Activated CD4-positive, alpha-beta T cell treated with anti-CD3 and anti-CD28 coated beads, Interleukin-2, amount 50 U/mL, for 4 hours (primary cell): Measurements from ENCODE around the gene AKR1E2.
"Not testable (repeated sequence)": the region's sequence is repeated elsewhere in the genome, so short reads cannot be mapped to it uniquely, and the experiment has no call there.

ENCODE experiments used
- DNase-seq, 2 experiments: peaks; one replicate each; pipeline ENCODE4 v3.0.0-alpha.2; 2020

AKR1E2 gene

DNA sequence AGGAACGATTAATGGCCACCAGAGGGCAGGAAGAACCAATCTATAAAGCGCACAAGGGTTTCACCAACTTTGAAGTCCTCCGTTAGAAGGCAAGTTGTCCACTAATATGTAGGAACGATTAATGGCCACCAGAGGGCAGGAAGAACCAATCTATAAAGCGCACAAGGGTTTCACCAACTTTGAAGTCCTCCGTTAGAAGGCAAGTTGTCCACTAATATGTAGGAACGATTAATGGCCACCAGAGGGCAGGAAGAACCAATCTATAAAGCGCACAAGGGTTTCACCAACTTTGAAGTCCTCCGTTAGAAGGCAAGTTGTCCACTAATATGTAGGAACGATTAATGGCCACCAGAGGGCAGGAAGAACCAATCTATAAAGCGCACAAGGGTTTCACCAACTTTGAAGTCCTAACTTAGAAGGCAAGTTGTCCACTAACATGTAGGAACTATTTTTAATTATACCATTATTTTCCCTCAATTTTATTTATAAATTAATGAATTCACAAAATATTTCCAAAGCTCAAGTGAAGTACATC lies 10.3 kb upstream of the AKR1E2 start:
- DNase-seq: not testable (repeated sequence)

DNA sequence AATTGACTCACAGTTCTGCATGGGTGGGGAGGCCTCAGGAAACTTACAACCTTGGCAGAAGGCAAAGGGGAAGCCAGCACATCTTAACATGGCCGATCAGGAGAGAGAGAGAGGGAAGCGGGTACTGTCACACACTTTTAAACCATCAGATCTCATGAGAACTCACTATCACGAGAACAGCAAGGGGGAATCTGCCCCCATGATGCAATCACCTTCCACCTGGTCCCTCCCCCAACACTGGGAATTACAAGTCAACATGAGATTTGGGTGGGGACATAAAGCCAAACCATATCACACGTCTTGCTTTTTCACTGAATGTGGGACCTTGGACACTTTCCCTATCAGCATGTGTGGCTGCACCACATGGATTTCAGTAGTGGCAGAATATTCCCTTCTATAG lies 9.0 kb upstream of the AKR1E2 start:
- no peak for DNase-seq

- DNase-seq: no peak
Measured at GRCh38 chr10:4819067-4819466, 6.9 kb upstream of the AKR1E2 start.

DNA sequence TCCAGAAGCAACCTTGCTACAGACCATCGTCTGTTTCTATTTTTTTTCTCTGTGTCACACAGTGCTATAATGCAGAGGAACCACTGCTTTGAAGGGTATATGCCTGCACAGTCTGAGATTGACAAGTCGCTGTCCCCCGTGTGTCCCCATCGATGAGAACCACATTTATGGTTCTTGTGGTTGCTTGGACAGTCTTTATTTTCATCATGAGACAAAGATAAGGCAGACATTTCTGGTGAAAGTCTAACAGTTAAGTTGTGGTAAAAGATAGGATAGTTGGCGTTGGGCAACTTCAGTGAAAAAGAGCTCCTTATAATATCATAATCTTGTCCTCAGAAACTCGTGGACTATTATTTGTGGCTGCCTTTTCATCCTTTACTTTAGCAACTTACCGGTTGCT lies 6.3 kb upstream of the AKR1E2 start:
- no peak for DNase-seq

- DNase-seq: no peak
Measured at GRCh38 chr10:4820804-4821401, 5.1 kb upstream of the AKR1E2 start.

DNA sequence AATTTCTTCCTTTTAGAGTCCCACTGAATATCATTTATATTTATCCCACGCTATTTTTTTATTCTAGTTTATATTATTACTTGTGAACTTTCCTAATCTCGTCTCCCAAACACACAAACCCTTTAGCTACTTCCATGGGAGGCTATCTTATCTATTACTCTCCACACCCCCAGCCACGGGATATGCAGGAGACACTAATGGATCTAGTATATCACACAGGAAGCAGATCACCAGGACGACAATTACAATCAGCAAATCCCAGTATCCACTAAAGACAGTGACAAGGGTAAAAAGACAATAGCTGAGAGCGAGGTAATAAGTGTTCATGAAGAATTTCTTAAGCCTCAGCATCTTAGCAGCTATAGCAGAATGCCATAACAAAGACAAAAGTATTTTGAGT lies 3.8 kb upstream of the AKR1E2 start:
- no peak for DNase-seq

- no peak for DNase-seq
Measured at GRCh38 chr10:4824791-4825310, 1.2 kb upstream of the AKR1E2 start.

DNA sequence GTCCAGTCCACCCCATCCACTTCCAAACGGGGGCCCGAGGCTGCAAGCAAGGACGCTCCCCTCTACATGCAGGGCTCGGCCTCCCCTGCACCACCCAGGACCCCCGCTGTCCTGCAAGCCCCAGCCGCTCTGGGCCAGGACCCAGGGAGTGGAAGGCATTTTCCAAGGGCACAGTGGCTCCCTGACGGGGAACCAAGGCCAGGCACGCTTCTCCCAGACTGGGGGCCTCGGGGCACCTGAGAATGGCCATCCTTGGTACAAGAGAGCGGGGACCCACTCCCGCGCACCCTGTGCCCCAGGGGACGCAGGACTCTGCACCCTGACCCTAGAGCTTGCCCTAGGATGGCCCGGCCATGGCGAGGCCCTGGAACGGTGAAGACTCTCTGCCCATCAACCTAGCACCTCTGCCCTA lies 545 bp upstream of the AKR1E2 start:
- no peak for DNase-seq

- DNase-seq: no peak
Measured at GRCh38 chr10:4826792-4827324, 851 bp downstream of the AKR1E2 start.

DNA sequence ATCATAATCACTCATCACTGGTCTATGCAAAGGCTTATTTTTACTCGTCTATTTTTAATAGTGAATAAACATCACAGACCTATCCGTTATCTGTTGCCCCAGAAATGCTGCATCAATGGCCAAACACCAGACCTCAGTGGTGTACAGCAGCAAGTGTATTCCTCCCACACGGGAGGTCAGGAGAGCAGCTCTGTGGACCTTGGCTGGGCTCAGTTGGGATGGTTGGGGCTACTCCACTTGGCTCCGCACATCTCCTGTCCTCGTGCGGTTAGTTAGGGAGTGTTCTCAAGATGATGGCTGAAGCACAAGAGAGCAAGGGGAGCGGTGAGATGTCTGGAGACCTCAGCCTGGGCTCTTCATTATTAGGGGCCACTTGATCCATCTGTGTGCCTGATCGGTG lies 2.0 kb downstream of the AKR1E2 start:
- DNase-seq: no peak

DNA sequence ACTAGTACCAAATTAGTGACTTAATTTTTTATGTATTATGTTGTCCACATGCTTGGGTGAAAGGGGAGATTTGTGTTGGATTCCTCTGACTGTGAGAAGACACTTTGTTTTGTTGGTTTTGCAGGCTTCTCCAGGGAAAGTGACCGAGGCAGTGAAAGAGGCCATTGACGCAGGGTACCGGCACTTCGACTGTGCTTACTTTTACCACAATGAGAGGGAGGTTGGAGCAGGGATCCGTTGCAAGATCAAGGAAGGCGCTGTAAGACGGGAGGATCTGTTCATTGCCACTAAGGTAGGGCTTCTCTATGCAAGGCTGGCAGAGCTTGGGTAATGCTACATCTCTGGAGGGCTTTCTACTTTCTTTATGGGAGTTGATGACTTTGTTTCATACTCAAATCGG lies 4.5 kb downstream of the AKR1E2 start:
- DNase-seq: no peak

GRCh38 chr10:4831091-4831490 lies 5.1 kb downstream of the AKR1E2 start:
- no peak for DNase-seq

DNA sequence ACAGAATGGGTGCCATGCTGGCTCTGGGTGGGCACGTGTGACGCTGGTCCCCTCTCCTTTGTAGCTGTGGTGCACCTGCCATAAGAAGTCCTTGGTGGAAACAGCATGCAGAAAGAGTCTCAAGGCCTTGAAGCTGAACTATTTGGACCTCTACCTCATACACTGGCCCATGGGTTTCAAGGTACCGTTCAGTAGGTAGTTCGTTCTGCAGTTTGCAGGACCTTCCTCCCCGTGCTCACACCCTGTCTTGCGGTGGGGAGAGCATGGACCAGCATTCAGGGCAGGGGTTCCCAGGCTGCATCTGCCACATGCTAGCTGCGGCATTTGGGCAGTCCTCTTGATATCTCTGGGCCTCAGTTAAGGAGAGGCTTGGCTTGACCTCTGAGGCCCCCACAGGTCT lies 7.3 kb downstream of the AKR1E2 start:
- no peak for DNase-seq

DNA sequence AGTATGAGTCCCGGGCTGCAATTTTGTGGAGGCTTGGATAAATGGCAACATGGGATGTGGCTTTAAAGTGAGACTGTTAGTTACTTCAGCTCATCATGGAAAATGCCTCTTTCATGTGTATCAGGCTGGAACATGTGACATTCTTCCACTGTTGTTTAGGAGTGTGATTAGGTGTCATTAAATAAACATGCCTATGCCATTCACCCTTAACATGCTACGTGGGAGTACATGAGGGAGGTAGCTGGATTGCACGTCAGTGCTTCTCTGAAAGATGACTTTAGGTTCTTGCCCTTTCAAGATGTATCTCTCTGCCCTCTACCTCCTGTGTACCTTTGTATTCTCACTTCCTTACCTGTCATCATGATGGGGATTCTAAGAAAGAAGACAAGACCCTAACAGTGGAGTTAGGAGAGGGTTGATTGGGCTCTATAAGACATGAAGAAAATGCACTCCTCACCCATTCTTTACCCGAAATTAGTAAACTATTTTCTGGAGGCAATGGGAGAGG lies 8.9 kb downstream of the AKR1E2 start:
- no peak for DNase-seq

DNA sequence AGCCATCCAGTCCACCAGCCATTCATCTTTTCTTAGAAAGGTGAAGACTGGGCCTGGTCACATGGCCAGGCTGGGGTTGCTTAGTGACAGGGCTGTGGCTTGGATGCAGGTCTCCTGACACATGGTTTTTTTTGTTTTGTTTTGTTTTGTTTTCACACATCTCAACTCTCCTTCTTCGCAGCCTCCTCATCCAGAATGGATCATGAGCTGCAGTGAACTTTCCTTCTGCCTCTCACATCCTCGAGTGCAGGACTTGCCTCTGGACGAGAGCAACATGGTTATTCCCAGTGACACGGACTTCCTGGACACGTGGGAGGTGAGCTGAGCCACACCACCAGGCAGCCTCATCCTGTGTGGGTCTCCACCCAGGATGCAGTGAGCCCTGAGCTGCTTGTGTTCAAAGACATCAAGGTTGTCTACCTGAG lies 9.5 kb downstream of the AKR1E2 start:
- DNase-seq: no peak

DNA sequence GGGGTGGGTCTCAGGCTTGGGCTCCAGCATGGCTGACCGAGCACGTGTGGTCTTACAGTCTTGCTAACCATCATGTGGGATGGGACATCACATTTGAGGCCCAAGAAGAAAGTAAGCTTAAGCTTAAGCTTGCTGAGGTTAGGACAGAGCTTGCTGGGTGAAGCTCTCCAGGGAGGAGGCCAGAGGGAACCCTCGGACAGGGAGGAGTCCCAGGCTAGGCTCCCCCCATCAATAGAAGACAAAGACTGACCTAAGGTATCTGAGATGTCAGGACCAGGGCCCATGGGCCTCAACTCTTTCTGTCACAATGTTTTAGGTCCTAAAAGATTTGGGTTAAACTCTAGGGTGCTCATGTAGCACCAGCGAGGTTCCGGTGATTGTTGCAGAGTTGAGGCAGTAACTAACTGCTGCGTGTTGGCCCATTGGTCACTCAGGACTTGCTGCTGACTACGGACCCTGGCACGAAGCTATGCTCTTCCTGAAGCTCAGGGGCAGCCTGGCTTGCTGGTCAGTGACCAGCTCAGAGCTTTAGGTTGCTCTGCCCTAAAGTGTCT lies 10.5 kb downstream of the AKR1E2 start:
- no peak for DNase-seq

GRCh38 chr10:4837551-4837950 lies 11.5 kb downstream of the AKR1E2 start:
- no peak for DNase-seq

DNA sequence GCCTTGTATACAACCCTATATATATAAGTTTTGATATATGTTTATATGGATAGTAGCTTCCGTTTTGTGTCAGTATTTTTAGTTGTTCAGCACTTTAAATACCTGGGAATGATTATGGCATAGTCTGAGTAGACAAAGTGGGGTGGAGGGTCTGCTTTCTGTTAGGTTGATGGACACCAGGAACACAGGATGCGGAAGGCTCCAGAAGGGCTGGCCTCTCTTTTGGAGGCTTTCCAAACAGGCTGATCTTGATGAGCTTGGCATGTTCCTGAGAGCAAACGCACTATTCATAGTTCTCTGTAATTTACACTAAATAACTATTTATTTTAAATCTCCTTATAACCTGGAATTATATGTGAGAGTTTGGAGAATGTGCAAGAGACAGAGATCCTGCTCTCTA lies 12.7 kb downstream of the AKR1E2 start:
- DNase-seq: no peak

DNA sequence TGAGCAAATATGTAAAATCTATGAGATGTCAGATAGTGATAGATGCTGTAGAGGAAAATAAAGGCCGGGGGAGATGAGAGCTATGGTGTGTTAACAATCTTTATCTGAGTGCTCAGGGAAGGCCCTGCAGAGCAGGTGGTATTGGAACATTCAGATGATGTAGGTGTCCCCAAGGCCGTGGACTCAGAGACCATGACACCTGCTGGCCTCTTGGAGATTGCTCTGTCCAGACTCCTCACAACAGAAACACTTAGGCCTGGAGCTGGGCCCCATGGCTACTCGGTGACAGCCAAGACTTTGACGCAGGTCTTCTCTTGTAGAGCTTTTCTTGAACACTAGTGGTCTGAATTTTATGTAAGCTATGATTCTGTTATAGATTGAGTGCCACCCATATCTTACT lies 13.3 kb downstream of the AKR1E2 start:
- no peak for DNase-seq

DNA sequence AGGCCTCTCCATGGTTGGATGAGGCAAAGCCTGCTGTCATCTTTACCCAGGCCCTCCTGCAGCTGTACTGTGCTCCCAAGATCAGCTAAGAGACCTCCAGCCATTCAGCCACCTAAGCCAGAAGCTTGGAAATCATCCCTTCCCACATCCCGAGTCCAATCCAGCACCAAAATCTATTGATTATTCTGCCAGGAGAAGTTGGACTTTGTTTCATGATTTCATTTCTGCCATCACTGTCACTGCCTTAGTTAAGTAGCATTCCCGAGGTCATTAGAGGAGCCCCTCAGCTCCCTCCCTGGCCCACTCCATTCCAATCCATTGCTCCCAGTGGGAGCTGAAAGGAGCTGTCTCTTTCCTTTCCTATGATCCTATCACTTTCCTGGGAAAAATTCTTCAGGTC lies 14.1 kb downstream of the AKR1E2 start:
- no peak for DNase-seq

GRCh38 chr10:4843525-4844180 lies 17.6 kb downstream of the AKR1E2 start:
- no peak for DNase-seq

GRCh38 chr10:4844864-4845263 lies 18.9 kb downstream of the AKR1E2 start:
- no peak for DNase-seq

- no peak for DNase-seq
Measured at GRCh38 chr10:4845766-4846165, 19.8 kb downstream of the AKR1E2 start.

DNA sequence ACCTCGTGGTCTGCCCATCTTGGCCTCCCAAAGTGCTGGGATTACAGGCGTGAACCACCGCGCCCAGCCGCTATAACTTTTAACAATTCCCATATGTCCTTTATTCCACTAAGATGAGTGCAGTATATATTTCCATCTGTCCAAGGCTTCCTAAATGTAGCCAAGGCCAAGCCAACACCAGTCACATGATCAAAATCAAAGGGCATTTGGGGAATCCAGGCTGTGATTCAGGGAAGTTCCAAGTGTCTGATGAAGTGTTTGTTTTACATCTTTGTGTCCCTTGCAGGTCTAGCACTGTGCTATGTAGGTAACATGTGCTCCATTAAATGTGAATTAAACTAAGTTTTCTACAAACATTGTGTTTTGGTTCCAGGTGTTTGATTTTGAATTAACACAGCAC lies 20.8 kb downstream of the AKR1E2 start:
- DNase-seq: no peak
